Fibroblast of skin of scalp (primary cell): ENCODE measurements around the gene F2RL1.
"Not testable (repeated sequence)": the region's sequence is repeated elsewhere in the genome, so short reads cannot be mapped to it uniquely, and the experiment has no call there.

ENCODE experiments used
- DNase-seq: peaks from one replicate; pipeline ENCODE4 v3.0.0-alpha.2; 2013

Gene F2RL1

GRCh38 chr5:76851728-76852369, 33.0 kb downstream of the F2RL1 start:
- DNase-seq: no peak

GRCh38 chr5:76852772-76853171, 33.9 kb downstream of the F2RL1 start:
- DNase-seq: no peak

DNA sequence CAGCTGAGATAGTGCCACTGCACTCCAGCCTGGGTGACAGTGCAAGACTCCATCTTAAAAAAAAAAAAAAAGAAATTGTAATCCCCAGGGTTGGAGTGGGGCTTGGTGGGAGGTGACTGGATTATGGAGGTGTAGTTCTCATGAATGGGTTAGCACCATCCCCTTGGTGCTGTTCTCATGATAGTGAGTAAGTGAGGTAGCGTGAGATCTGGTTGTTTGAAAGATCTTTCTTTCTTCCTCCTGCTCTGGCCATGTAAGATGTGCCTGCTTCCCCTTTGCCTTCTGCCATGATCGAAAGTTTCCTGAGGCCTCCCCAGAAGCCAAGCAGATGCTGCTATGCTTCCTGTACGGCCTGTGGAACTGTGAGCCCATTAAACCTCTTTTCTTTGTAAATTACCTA, 34.9 kb downstream of the F2RL1 start:
- not testable (repeated sequence) for DNase-seq

DNA sequence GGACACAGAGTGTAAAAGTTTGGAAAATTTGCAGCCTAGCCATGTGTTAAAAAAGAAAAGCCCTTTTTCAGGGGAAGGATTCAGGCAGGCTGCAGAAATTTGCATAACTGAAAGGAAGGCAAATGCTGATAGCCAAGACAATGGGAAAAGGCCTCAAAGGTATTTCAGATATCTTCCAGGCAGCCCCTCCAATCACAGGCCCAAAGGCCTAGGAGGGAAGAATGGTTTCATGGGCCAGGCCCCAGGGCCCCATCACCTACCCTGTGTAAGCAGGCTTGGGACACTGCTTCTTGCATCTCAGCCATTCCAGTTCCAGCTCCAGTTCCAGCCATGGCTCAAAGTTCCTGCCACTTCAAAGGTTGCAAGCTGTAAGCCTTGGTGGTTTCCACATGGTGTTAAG, 35.8 kb downstream of the F2RL1 start:
- no peak for DNase-seq

GRCh38 chr5:76855501-76855900, 36.7 kb downstream of the F2RL1 start:
- DNase-seq: not testable (repeated sequence)

- DNase-seq: no peak
These were observed 37.1 kb downstream of the F2RL1 start for GRCh38 chr5:76855961-76856360.

- DNase-seq: not testable (repeated sequence)
These were observed 38.0 kb downstream of the F2RL1 start for GRCh38 chr5:76856800-76857199.

DNA sequence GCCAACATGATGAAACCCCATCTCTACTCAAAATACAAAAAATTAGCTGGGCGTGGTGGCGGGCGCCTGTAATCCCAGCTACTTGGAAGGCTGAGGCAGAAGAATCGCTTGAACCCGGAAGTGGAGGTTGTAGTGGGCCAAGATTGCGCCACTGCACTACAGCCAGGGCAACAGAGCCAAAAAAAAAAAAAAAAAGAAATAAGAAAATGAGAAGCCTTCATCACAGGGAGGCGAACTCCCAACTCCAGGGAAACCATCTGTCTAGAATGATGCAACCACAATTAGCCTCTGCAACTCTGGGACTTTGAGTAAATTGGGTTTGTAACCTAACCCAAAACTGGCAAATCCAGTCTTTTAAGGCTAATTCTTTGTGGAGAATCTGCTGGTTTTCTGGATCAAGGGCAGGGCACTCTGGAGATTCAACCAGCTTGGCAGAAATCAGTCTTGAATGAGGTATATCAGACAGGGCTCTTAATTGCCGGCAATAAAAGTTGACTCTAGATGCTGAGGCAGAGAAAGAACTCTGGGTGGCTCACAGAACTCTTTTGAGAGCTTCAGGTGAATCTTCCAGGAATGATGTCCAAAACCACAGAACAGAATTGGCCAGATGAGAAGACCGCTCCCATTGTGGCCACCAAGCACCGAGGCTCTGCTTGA, 40.9 kb downstream of the F2RL1 start:
- DNase-seq: no peak

GRCh38 chr5:76861612-76862011, 42.8 kb downstream of the F2RL1 start:
- DNase-seq: no peak

GRCh38 chr5:76863001-76863400, 44.2 kb downstream of the F2RL1 start:
- no peak for DNase-seq

- no peak for DNase-seq
These were observed 47.7 kb downstream of the F2RL1 start for GRCh38 chr5:76866503-76866902.

DNA sequence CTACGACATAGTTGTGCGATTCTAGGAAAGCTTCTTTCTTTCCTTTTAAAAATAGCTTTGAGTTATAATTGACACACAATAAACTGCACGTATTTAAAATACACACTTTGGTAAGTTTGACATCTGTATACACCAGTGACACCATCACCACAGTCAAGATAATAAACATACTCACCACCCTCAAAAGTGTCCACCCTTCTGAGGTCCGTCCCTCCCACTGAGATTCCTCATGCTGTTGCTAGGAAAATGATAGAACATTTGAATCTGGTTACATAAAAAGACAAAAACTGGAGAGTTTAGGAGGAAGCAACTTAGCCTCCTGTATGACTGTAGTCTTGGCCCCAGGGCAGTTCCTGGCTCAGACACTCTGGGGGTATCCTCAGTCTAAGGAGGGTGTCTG, 48.2 kb downstream of the F2RL1 start:
- DNase-seq: no peak

- DNase-seq: peak; percentile 60
These were observed 49.2 kb downstream of the F2RL1 start for GRCh38 chr5:76867827-76868693.

- no peak for DNase-seq
These were observed 51.2 kb downstream of the F2RL1 start for GRCh38 chr5:76870046-76870445.

DNA sequence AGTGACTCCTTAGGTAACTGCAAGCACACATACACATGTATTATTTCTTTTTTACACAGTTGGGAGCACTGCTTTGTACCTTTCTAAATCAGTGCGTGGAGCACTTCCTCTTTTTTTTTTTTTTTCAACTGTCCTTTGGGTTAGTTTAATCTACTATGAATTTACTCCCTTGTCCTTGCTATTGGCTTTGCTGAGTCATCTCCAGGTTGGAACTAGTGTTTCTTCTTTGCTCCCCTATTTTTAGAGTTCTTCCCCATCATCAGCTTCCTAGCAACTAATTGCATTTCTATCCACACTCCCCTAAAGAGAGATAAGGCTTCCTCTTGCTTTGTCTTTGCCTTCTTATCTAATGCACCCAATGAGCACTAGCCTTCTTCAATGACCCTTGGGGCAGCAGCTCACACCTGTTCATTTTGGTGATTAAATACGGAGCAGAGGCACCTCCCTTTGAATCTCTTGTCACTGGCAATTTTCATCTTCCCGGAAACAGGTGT, 55.3 kb downstream of the F2RL1 start:
- no peak for DNase-seq
